H4 (cell line): Measurements from ENCODE around the gene LHFPL3. TPM values are rescaled to one million over a fixed set of nuclear protein-coding genes. Genes with fewer than 3 reads are reported as not detected.
"Not testable (repeated sequence)": the region's sequence is repeated elsewhere in the genome, so short reads cannot be mapped to it uniquely, and the experiment has no call there.

Source experiments
- DNase-seq: peaks from one replicate; pipeline ENCODE4 v3.0.0-alpha.2; 2015; ENCODE audit warnings: low spot score
- total RNA-seq: library from RNA; depleted of rRNA; stranded (reverse); fragments of >200 nt; shearing (Covaris generic); gene quantifications from 2 replicates; pipeline ENCODE4 v1.2.3, GENCODE V29; 2014

The LHFPL3 gene
- total RNA-seq, 1 experiment from 2014 or later, result 0.43 TPM

DNA sequence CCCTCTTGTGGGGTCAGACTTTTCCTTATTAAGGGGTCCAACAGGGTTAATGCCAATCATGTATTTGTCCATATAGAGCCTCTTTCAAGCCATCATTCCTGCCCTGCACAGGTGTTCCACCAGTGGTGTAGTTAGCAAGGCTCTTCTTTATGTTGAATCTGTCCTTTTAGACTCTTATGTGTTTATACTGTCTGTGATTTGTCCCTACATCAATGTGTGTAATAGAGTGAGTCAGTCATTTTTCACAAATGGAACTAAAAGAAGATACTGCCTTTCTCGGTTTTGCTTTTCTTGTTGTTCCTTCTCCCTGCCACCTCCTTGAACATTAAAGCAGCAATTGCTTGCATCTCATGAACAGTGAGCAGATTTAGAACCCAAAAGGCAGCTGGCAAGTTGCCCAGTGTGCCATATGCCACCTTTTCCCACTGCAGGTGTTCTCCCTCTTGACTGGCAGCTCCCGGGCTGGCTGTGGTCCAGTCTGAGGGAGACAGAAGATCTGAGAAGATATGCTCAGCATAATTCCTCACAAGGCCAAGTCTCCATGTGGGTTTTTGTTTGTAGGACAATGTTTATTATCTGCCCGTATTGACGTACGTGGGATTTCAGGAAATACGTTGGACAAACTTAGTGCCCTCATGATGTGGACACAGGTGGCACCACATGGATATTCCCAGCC is 154.1 kb downstream of the LHFPL3 start:
- no peak for DNase-seq

GRCh38 chr7:104486931-104487330 is 158.5 kb downstream of the LHFPL3 start:
- no peak for DNase-seq

GRCh38 chr7:104487642-104488041 is 159.2 kb downstream of the LHFPL3 start:
- no peak for DNase-seq

DNA sequence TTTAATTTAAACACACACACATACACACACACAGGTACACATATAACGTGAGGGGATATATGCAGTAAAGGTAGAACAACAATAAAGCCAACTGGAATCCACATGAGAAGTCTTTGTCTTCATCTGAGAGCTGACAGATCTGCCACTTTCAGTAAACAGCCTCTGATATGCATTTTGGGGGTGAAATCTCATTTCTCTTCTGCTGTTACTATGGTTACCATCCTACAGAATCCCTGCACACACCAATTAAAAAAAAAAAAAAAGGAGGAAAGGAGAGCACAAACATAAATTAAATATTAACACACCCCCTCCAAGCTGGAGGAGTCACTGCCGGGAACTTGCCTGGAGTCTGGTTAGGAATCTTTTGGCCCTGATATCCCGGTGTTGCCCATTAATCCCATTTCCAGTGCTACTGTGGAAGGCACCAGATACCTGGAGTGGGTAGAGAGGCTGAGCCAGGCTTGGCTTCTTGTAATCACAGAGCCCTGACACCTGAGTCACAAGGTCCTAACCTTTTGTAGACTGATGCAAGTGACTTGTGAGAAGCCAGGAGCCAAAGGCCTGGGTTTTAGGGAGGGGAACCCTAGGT is 169.1 kb downstream of the LHFPL3 start:
- DNase-seq, result no peak

- no peak for DNase-seq
These were observed 171.6 kb downstream of the LHFPL3 start for GRCh38 chr7:104499975-104500374.

DNA sequence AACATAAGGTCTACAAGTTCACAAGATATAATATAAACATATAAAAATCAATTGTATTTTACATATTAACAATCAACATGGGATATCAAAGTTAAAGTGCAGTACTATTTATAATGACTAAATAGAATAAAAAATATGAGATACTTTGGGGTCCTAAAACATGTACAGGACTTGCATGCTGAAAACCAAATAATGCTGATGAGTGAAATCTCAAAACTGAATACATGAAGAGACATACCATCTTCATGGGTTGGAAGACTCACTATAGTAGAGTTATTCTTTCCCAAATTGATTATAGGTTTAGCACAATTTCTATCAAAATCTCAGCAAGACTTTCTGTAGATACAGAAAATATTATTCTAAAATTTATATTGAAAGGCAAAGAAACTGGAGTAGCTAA is 181.5 kb downstream of the LHFPL3 start:
- DNase-seq, result no peak

DNA sequence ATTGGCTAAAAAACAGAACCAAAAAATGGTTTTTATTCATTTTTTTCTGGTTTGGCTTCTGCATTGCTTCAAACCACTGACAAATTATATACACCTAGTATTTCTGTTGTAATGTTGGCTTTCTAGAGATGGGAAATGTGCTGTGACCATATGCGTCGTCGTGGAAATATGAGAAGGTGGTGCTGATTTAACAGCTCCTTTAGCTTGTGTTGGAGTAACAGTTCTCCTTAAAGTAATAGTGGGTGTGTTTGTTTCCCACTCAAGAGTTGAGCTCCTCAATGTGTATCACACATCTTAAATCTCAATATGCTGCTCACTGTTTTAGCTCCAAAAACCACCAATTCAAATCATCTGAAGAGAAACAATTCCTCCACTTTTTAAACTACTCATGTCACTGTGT is 196.4 kb downstream of the LHFPL3 start:
- DNase-seq, result no peak

DNA sequence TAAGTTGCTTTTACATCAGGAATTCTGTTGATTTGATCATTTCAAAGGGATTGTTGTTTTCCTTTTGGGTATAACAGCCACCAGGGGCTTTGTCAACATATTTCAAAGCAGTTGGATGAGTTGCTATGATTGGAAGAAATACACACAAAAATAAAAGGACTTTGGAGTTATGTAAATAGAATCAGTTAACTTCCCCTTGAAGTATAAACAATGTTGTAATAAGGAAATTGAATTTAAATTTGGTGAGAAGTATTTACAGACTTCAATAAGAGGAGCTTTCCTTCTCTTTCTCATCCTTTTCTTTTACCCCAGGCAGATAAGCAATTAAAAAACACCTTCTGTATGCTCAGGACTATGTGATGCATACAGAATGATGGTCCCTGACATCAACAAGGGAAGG is 199.7 kb downstream of the LHFPL3 start:
- DNase-seq, result no peak

GRCh38 chr7:104529567-104529966 is 201.2 kb downstream of the LHFPL3 start:
- DNase-seq, result no peak

DNA sequence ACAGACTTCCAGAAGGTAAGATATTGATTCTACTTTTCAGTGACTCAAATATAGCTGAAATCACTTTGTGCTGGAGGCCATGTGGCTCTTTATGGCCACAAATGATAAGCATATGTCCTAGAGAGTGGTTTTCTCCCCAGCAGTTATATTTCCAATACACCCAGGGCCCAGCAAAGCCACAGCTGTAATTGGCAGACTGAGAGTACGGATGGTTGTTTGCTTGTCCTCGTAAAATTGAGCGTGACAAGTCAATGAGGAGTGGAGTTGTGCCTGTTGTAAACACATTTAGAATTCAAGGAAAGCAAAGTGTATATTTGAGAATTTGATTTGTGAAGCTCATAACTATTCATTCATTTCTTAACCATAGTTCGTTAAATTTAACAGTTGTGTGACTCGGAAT is 201.8 kb downstream of the LHFPL3 start:
- no peak for DNase-seq

DNA sequence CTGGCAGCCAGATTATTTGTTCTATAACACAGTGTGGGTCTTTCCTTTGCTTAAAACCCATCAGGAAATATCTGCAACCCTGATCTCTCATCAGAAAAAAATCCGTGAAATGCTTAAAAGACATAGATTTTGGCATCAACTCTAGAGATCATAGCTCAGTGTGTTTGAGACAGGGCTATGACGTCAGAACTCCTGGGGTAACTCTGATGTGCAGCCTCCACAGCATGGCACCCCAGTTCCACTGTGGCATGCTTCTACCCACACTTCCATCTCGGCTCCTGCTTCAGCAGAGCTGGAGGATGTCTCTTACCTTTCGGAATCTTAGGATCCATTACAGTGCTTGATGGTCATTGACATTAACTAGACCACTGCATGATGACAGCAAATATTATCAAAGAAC is 205.7 kb downstream of the LHFPL3 start:
- DNase-seq, result no peak

GRCh38 chr7:104535841-104536240 is 207.4 kb downstream of the LHFPL3 start:
- DNase-seq, result no peak

- no peak for DNase-seq
These were observed 208.6 kb downstream of the LHFPL3 start for GRCh38 chr7:104536956-104537355.

GRCh38 chr7:104538152-104538551 is 209.7 kb downstream of the LHFPL3 start:
- DNase-seq, result no peak

DNA sequence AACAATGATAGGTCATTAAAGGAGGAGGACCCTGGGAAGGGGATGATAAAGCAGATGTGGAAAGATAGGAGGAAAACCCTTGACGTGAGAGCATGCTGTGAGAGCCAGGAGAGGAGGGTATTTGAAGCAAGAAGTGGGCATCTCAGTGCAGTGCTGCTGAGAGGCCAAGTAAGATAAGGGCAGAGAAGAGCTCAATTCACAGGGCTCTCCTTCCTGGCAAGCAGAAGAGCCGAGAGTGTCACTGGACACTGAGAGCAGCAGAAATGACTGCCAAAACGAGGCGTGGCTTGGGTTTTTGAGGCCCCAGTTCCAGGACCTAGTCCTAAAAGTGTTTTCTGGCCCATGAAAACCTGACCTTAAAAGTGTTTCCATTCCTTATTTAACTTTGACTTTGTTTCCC is 213.5 kb downstream of the LHFPL3 start:
- DNase-seq, result no peak

DNA sequence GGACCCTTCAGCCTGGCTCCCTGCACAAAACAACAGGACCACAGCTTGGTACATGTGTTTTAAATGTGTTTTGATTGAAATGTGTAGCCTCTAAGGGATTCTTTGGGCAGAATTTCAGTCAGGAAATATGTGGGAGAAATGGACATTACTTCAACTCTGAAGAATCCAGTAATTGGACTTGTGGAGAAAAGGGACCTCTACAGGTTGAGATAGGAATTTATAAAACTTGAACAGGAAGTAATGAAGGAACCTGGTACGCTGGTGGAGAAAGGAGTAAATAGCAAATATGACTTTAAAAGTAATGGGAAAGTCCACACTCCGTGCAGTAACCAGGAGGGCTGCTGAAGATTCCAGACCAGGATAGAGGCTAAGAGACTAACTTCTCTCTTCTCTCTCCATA is 220.5 kb downstream of the LHFPL3 start:
- peak; percentile 11 for DNase-seq

DNA sequence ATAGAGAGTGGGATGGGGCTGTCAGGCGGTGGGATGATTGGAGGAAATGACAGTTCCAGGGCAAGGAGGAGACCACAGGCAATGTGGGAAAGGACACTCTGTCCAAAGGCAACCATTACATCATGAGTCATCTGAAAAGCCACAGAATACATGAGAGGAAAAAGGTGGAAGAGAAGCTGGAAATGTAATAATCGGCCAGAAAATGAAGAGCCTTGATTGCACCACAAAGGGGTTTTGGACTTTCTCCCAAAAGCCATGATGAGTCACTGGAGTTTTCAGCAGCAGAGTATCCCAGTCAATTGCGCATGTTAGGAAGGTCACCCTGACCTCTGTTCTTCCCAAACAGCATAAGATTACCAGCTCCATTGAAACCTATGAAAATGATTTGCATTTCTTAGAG is 222.0 kb downstream of the LHFPL3 start:
- no peak for DNase-seq

DNA sequence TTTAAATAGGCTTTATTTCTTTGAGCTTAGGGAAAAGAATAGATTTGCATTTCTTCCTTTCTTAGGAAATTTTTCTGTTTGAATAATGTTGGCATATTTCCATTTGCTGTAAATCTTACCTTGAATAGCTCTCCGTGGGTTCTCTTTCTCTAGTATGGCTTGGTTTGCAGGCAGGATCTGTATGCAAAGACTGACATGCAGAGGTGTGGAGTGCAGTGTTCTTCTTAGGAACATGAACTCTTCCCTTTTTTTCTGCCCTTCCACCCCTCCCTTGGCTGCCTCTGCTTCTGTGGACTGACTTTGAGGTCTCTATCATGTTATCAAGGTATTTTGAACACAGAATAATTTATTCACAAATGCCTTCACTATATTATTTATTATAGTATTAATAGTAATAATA is 222.8 kb downstream of the LHFPL3 start:
- DNase-seq, result no peak

DNA sequence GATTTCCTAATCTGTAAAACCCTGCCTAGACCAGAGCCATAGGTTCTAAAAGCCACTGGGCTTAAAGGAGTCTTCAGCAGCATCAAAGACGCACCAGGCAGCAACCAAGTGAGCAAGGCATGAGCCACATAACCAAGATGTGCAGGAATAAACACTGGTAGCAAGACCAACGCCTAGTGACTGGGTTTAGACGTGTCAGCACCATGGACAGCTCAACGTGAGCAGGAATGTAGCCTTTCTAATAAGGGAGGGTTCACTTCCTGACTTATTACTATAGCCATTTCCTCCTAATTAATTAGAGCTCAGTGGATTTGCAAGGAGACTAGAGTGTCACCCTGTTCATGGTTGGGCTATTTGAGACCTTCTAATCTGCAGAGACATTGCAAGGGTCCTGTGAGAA is 223.7 kb downstream of the LHFPL3 start:
- peak; percentile 15 for DNase-seq

DNA sequence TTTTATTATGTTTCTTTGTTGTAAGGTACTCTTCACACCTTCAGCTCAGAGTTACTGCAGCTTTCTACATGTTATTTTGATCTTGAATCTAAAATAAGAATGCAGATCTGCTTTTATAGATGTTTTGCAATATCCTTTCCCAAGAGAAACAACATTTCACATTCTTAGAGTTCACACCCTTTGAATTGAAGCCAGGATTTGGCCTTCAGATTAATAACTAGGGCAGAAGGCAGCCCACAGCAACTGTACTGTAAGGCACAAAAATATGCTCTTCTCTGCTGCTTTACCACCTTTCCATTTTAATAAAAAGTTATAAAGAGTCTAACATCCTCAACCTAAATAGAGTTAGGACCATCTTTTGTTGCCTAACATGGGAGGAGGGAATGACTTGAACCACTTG is 224.7 kb downstream of the LHFPL3 start:
- no peak for DNase-seq

DNA sequence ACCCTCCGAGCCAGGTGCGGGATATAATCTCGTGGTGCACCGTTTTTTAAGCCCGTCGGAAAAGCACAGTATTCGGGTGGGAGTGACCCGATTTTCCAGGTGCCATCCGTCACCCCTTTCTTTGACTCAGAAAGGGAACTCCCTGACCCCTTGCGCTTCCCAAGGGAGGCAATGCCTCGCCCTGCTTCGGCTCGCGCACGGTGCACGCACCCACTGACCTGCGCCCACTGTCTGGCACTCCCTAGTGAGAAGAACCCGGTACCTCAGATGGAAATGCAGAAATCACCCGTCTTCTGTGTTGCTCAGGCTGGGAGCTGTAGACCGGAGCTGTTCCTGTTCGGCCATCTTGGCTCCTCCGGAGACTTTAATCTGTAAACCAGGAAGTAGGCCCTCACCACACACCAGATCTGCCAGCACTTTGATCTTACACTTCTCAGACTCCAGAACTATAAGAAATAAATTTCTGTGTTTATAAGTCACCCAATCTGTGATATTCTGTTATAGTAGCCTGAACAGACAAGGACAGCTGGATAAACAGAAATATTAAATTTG is 235.0 kb downstream of the LHFPL3 start:
- not testable (repeated sequence) for DNase-seq

- DNase-seq, result no peak
These were observed 241.3 kb downstream of the LHFPL3 start for GRCh38 chr7:104569751-104570150.

DNA sequence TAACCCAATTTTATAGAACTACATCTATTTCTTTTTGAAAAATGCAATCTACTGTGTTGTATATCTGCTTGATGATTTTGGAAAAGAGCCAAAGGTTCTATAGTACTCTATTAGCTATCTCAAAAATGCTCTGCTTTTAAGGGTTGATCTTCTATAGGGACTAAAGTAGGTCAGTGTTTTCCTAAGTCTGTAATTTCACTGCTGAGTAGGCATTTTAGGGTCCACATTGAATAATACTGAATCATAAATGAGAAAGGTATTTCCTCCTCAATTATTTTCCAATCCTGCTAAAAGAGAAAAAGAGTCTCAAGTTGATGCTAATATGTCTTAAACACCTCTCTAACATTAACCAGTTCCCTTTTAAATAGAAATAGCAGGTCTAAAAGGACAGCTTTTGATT is 244.2 kb downstream of the LHFPL3 start:
- no peak for DNase-seq

DNA sequence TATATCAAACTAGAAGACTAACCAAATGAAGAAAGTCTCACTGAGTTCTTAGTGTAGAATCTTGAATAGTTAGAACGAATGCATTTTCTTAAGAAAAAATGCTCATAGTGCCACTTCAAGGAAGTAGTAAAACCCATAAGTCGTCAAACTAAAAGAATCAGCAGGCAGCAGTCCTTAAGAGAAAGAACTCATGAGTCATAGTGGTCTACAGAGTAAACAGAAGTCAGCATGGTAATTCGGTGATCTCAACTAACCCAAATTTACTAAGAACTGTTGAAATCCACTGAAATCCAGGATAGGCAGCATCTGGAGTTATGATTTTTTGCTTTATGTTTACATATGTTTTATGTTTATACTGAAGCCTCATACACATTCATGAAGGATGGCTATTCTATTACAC is 256.2 kb downstream of the LHFPL3 start:
- peak; percentile 71 for DNase-seq
